PC-3 (cell line): ENCODE measurements around the gene BOD1. TPM values are rescaled to one million over a fixed set of nuclear protein-coding genes. Genes with fewer than 3 reads are reported as not detected.
A peak's percentile ranks its signal among the peaks of the same experiment; 100 is the strongest.

ENCODE experiments used
- ATAC-seq: fragments of 200-7000 bp; cut with Tn5 transposase; 2 replicates; pipeline ENCODE4 v1.9.1; 2020; ENCODE audit warnings: mild to moderate bottlenecking, moderate library complexity
- BruUV-seq: library from RNA; stranded (reverse); fragments of 400-500 nt; replicated peaks from 2 replicates; lab custom pipeline; 2021; lab: Mats Ljungman, UMichigan
- CTCF ChIA-PET: fragments of 300-600 bp; sonication (Branson Sonifier 250); formaldehyde crosslinking; loops from one replicate; lab custom pipeline; 2022; ENCODE audit warnings: antibody characterized with exemption; lab: Charles Lee
- POLR2A ChIA-PET: fragments of 300-600 bp; sonication (Branson Sonifier 250); formaldehyde crosslinking; loops from one replicate; lab custom pipeline; 2022; ENCODE audit warnings: antibody characterized with exemption; ENCODE audit not compliant: unreplicated experiment; lab: Charles Lee
- DNase-seq: peaks from one replicate; pipeline ENCODE4 v3.0.0-alpha.2; 2015
- H2AFZ ChIP-seq: fragments of 300-600 bp; sonication (generic); 2 replicates; pipeline ENCODE4 v1.6.0; 2016; ENCODE audit warnings: antibody characterized with exemption, low read length
- H3F3A ChIP-seq: fragments of 300-600 bp; sonication (generic); one replicate; pipeline ENCODE4 v1.6.0; 2017; ENCODE audit warnings: antibody characterized with exemption, low read length, control low read depth, mild to moderate bottlenecking; ENCODE audit not compliant: unreplicated experiment
- H3K27ac ChIP-seq: fragments of 300-600 bp; sonication (generic); 2 replicates; pipeline ENCODE4 v1.5.1; 2016; ENCODE audit warnings: mild to moderate bottlenecking, low read length
- H3K27me3 ChIP-seq: fragments of 300-600 bp; sonication (generic); 2 replicates; pipeline ENCODE4 v1.6.1; 2016; ENCODE audit warnings: low read length, mixed read lengths
- H3K36me3 ChIP-seq: fragments of 300-600 bp; sonication (generic); 2 replicates; pipeline ENCODE4 v1.6.1; 2016; ENCODE audit warnings: low read depth, mixed run types, low read length, mixed read lengths
- H3K4me1 ChIP-seq: fragments of 300-600 bp; sonication (generic); 2 replicates; pipeline ENCODE4 v1.5.1; 2016; ENCODE audit warnings: low read length; ENCODE audit not compliant: insufficient read depth
- H3K4me2 ChIP-seq: fragments of 300-600 bp; sonication (generic); 2 replicates; pipeline ENCODE4 v1.6.0; 2016; ENCODE audit warnings: low read length
- H3K4me3 ChIP-seq: fragments of 300-600 bp; sonication (generic); 2 replicates; pipeline ENCODE4 v1.5.1; 2016; ENCODE audit warnings: mild to moderate bottlenecking, low read length, mixed read lengths
- H3K79me2 ChIP-seq: fragments of 300-600 bp; sonication (generic); 2 replicates; pipeline ENCODE4 v1.6.1; 2017; ENCODE audit warnings: low read length, mixed read lengths
- H3K9ac ChIP-seq: fragments of 300-600 bp; sonication (generic); 2 replicates; pipeline ENCODE4 v1.6.0; 2016; ENCODE audit warnings: mild to moderate bottlenecking, low read length
- H3K9me2 ChIP-seq: fragments of 300-600 bp; sonication (generic); replicated peaks from 2 replicates; pipeline ENCODE4 v1.6.1; 2016; ENCODE audit warnings: mixed run types, low read length, mixed read lengths
- H3K9me3 ChIP-seq: fragments of 300-600 bp; sonication (generic); 2 replicates; pipeline ENCODE4 v1.6.1; 2016; ENCODE audit warnings: low read length, mixed read lengths
- H4K20me1 ChIP-seq: fragments of 300-600 bp; sonication (generic); 2 replicates; pipeline ENCODE4 v1.6.1; 2016; ENCODE audit warnings: low read length, mixed read lengths
- CTCF ChIP-seq: fragments of 300-600 bp; sonication (generic); conservative IDR thresholded peaks from 2 replicates; pipeline ENCODE4 v1.5.1; 2017; ENCODE audit warnings: antibody characterized with exemption, low read depth, mild to moderate bottlenecking, low read length
- EZH2 ChIP-seq: fragments of 300-600 bp; sonication (generic); IDR thresholded peaks from one replicate; pipeline ENCODE4 v1.6.1; 2017; ENCODE audit warnings: antibody characterized with exemption, mild to moderate bottlenecking, low read length; ENCODE audit not compliant: unreplicated experiment
- EZH2phosphoT487 ChIP-seq: fragments of 300-600 bp; sonication (generic); IDR thresholded peaks from 2 replicates; pipeline ENCODE4 v1.6.1; 2018; ENCODE audit warnings: mild to moderate bottlenecking, antibody characterized with exemption, low read length, borderline replicate concordance
- intact Hi-C: fragments of 100-400 bp; cut with micrococcal nuclease; formaldehyde crosslinking; loops from 2 replicates; pipeline ENCODE4 v1.9.0; 2023
- total RNA-seq: library from RNA; depleted of rRNA; stranded (reverse); fragments of >200 nt; gene quantifications from 2 replicates; pipeline ENCODE4 v1.2.3, GENCODE V29; 2014

The BOD1 gene
- total RNA-seq, 1 experiment from 2014 or later = 153 TPM

GRCh38 chr5:173594061-173594460 is 22.4 kb downstream of the BOD1 start:
- no peak for DNase-seq
- no peak for ATAC-seq
- Histone ChIP-seq H3K9me3 (peaks cover 18% of the 10 kb centered on the region), H3K4me2 (no peak overlapping the region), H3K4me1 (no peaks in the 10 kb centered on the region), H3K79me2 (no peaks in the 10 kb centered on the region), H3K27me3 (no peaks in the 10 kb centered on the region), H2AFZ (no peak overlapping the region), H3K27ac (no peak overlapping the region), H3K9me2 (no peaks in the 10 kb centered on the region), H4K20me1 (no peaks in the 10 kb centered on the region), H3F3A (no peaks in the 10 kb centered on the region), H3K4me3 (no peak overlapping the region), H3K9ac (no peak overlapping the region), H3K36me3 (peaks cover 10% of the 10 kb centered on the region; the same call in 1 of the 2 replicates)
- TF ChIP-seq CTCF = no peak
- TF ChIP-seq EZH2 = no peak
- no peak for TF ChIP-seq EZH2phosphoT487
- BruUV-seq = no TSS peak
- CTCF ChIA-PET = interaction anchor here (0.6 kb wide), 1 partner anchor 22 kb away, joined by 3 read pairs; no protein-coding TSS in a partner anchor
- intact Hi-C loops = no loop called here
- POLR2A ChIA-PET = no interaction called here

- H3K27me3 ChIP-seq = no peaks in the 10 kb centered on the region
- H3K4me3 ChIP-seq = no peak overlapping the region; the same call in 1 of the 2 replicates
- no peak overlapping the region for H2AFZ ChIP-seq
- DNase-seq (peak; percentile 31), ATAC-seq (no peak)
- no peak overlapping the region for H3K4me2 ChIP-seq
- ChIA-PET POLR2A (no interaction called here), CTCF (no interaction called here)
- peaks cover 9% of the 10 kb centered on the region; the same call in 1 of the 2 replicates for H3K36me3 ChIP-seq
- H4K20me1 ChIP-seq = no peaks in the 10 kb centered on the region
- no peaks in the 10 kb centered on the region for H3F3A ChIP-seq
- intact Hi-C loops = no loop called here
- peaks cover 18% of the 10 kb centered on the region for H3K9me3 ChIP-seq
- no TSS peak for BruUV-seq
- H3K9me2 ChIP-seq = no peaks in the 10 kb centered on the region
- no peaks in the 10 kb centered on the region for H3K79me2 ChIP-seq
- H3K9ac ChIP-seq = no peak overlapping the region
- TF ChIP-seq CTCF = peak; percentile 92
- no peak for TF ChIP-seq EZH2phosphoT487
- no peak for TF ChIP-seq EZH2
- no peak overlapping the region for H3K27ac ChIP-seq
- no peaks in the 10 kb centered on the region for H3K4me1 ChIP-seq
Observed at GRCh38 chr5:173592050-173592669, 24.3 kb downstream of the BOD1 start.

- peaks cover 21% of the 10 kb centered on the region for H3K9me3 ChIP-seq
- no peaks in the 10 kb centered on the region for H3F3A ChIP-seq
- no peak overlapping the region for H2AFZ ChIP-seq
- H3K27ac ChIP-seq = no peak overlapping the region
- intact Hi-C loops = no loop called here
- ATAC-seq (no peak), DNase-seq (no peak)
- no peaks in the 10 kb centered on the region for H3K9me2 ChIP-seq
- H3K4me3 ChIP-seq = no peak overlapping the region
- H3K36me3 ChIP-seq = peaks cover 9% of the 10 kb centered on the region; the same call in 1 of the 2 replicates
- POLR2A ChIA-PET = no interaction called here
- no peaks in the 10 kb centered on the region for H4K20me1 ChIP-seq
- H3K4me2 ChIP-seq = no peak overlapping the region
- no peaks in the 10 kb centered on the region for H3K27me3 ChIP-seq
- BruUV-seq = no TSS peak
- no peaks in the 10 kb centered on the region for H3K4me1 ChIP-seq
- no peaks in the 10 kb centered on the region for H3K79me2 ChIP-seq
- TF ChIP-seq EZH2phosphoT487 = no peak
- TF ChIP-seq EZH2 = no peak
- TF ChIP-seq CTCF = no peak
- H3K9ac ChIP-seq = no peak overlapping the region
- CTCF ChIA-PET = no interaction called here
Observed at GRCh38 chr5:173591056-173591514, 25.4 kb downstream of the BOD1 start.
